Skin of body (tissue), 2 donors: ENCODE measurements around the gene GSG1L. TPM values are rescaled to one million over a fixed set of nuclear protein-coding genes. Genes with fewer than 3 reads are reported as not detected.

Experiments used
- DNase-seq: peaks from one replicate; lab custom pipeline; 2025; lab: John Stamatoyannopoulos, UW
- total RNA-seq: library from RNA; depleted of rRNA; stranded (reverse); fragments of >200 nt; gene quantifications from one replicate; pipeline ENCODE4 v1.2.3, GENCODE V29; 2014

GSG1L gene
- total RNA-seq, 1 donor from 2014 or later = 0.69 TPM

DNA sequence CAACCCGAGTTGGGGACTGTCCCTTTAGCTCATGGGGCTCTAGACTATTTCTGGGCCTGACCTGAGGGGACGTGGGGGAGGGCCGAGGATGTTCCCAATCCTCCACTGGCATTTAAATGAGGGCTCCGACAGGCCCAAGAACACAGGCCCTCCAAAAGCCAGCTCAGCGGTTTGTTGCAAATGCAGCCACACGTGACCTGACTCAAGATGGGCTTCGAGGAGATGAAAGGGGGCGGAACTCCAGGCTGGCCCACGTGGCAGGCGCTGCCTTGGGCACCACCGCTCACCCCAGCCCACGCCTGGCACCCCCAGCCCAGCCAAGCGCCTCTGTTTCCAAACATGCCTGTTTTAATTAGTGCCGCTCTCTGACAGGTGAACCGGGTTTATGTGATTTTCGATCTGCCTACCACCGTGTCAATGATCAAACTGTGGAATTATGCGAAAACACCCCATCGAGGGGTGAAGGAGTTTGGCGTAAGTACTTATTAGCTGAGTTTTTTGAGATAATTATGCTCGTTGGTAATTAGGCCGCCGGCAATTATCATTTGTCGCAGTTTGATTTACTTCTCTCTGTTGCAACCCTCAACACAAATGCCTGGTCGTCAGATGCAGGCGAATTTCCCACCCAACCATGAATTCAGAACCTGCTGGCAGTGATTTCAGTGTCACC, 286.8 kb downstream of the GSG1L start:
- DNase-seq = no peak

DNA sequence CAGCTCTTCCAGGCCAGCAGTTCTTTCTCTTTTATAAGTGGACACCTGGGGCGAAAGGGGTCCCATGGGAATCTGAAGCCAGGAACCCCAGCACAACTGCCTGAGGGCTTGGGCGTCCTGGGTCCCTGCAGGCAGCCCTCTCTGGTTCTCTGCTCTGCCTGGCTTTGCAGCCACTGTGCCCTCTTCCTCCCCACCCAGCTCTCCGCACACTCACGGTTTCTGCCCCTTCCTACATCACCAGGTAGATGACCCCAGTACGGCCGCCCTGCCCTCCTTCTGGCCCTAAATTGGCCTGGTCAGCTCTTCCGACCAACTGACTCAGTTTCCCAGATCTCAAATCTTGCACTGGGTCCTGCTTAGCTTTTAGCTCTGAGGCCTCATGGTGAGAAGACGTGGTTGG, 288.3 kb downstream of the GSG1L start:
- DNase-seq = no peak

DNA sequence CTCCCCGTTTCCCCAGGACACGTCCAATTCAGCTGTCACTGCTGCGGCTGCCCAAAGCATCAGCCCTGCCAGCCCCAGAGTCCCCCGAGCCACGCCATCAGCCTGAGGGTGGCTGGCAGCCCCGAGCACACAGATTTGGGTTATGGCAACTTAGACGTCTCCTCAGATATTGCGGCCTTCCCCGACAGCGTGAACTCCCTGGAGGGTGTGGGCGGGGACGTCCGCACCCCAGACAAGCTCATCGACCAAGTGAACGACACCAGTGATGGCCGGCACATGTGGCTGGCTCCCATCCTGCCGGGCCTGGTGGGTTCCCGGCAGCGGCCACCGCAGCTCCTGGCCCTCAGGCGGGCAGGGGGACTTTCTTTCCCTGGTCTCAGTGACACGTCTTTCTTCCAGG, 288.7 kb downstream of the GSG1L start:
- no peak for DNase-seq

DNA sequence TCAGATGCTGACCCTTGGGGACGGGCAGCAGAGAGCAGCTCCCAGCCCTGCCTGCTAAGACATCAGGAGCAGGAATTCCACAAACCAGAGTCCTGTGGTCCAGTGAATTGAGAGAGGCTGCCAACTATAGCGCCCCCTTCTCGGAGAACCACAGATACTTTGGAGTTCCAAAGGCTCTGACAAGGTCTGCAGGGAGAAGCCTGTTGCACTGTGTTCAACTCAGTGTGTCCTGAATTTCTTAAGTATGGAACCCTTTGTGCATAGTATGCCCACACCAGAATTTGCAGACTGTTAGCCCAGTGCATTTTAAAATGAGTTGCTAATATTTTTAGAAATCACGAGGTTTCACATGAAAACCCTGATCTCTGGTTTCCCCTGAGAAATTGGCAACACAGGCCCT, 290.2 kb downstream of the GSG1L start:
- no peak for DNase-seq

DNA sequence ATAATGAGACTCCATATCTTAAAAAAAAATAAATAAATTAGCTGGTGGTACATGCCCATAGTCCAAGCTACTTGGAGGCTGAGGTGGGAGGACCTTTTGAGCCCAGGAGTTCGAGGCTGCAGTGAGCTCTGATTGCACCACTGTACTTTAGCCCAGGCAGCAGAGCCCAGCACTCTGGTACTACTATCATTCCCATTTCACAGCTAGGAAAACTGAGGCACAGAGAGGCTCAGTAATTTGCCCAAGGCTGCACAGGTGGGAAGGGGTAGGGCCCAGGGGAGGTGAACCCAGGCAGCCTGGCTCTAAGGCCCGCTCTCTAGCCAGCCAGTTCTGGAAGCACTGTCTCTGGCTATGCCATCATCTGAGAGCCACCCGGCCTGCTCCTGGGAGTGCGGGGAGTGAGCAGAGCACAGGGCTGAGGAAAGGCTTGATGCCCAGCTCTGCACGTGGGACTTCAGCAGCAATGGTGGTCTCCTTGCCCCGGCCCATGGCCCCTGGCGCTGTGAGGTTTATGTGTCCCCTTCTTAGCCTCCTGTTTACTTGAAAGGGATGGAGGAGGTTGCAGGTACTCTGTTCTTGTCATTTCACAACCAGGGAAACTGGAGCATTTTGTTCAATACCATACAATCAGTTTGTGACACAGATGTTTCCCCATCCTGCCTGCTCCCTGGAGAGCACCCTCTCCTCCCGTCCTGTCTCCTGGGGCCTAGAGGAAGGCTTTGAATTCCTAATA, 291.3 kb downstream of the GSG1L start:
- no peak for DNase-seq

DNA sequence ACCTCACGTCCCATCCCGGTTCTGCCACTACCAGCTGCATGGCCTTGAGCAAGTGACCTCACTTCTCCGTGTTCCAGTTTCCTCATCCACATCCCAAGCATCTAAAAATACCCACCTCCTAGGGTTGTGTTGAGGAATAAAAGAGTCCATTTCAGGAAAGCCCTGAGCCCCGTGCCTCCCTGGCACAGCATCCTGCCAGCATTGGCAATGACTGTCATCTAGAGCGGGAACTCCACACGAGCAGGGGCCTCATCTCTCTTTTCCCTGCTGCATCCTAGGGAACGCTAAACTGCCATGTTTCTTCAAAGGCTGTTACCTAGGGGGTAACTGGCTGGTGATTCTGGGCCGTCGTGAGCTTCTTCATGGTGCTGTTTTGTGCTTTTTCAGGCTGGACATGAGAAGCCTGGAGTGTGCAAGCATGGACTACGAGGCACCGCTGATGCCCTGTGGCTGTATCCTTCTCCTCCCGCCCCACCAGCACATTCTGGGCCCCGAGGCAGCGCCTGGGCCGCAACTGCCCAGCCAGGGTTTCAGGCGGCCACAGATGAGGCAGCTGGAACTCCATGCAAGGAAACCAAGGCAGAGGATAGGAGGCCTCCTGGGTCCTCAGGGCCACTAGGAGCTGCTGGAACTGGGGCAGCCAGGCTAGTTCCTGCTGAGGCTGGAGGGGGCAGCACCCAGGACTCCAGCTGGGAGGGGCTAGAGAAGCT, 292.2 kb downstream of the GSG1L start:
- no peak for DNase-seq

DNA sequence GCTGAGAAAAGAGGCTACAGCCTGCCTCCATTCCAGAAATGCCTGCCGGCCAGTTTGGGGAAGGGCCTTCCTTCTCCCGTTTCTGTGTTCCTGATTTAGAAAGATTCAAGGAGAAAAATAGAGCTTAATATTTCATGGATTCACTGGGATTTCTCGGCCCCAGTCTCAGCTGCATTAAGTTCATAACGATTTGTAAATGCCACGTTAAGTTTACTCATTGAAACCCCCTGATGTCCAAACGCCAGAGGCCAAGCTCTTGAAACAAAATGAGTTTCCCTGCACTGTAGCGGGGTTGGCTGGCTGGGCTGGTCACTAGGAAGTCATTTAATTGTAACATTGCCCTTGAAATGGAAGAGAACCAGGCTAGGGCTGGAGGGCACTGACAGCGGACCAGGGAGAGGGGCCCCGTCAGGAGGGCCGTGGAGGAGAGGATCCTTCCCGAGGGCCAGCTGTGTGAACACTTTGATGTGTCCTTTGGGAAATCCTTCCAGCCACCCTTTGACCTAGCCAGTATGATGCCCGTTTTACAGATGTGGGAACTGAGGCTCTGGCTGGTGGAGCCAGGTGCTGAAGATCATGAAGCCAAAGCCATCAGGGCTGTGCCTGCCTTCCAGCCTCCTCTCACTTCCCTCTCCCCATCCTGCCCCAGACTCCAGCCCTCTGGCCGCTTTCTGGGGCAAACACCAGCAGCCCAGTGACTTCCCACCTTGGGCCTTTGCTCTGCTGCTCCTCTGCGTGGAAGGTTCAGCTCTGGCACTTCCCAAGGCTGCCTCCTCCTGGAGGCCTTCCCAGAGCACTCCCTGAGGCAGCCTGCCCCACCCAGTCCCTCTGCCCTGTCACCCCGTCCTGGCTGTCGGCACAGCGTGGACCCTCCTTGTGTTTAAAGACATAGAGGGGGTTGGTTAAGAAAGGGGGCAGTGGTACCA, 293.0 kb downstream of the GSG1L start:
- DNase-seq = no peak

DNA sequence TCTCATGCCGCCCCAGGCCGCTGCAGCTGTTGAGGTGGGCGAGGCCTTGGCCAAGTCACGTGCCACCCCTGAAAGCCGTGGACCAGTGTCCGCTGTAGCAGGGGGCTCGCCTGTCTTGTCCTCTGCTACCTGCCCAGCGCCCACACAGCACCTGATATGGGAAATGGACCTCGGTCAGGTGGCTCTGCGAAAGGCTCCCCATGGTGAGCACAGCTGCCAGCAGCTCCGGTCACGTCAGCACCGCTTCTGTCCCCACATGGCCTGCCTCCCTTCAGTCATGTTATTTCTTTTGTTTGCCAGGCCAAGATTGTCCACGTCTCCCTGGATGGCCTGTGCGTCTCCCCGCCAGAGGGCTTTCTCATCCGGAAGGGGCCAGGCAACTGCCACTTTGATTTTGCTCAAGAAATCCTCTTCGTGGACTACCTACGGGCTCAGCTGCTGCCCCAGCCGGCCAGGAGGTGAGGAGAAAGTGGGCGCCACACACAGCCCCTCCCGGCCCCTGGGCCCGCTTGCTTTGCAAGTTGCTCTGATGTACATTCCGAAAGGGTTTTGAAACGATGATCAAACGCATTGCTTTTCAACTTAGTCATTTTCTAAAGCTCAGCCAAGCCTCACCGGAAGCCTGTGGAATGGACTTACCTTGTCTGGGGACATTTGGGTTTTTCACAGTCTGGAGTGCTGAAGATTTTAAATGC, 293.8 kb downstream of the GSG1L start:
- DNase-seq = no peak

DNA sequence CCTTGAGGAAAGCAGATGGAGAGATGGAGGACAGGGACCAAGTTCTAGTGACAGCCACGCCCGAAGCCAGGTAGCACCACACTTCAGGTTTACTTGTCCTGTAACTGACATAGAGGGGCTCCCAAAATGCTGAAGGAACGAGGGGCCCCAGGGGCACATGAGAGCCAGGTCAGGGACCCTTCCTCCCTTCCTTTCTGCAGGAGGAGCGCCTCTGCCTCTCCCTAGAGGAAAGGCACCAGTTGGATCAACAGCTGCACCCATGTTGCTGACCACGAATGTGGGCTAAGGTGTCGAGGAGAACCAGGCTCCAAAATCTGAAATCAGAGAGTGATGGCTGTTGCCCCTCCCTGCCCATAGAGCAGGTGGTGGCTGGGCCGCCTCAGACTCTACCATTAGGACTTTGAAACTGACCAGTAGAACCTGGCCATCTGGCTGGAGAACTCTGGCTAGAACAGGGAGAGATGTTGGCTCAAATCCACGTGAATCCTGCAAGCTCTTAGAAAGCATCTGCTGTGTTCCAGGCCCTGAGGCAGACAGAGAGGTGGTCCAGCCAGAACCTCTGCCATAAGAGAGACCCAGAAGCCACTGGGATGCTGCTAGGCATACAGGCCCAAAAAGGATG, 294.8 kb downstream of the GSG1L start:
- DNase-seq = no peak

DNA sequence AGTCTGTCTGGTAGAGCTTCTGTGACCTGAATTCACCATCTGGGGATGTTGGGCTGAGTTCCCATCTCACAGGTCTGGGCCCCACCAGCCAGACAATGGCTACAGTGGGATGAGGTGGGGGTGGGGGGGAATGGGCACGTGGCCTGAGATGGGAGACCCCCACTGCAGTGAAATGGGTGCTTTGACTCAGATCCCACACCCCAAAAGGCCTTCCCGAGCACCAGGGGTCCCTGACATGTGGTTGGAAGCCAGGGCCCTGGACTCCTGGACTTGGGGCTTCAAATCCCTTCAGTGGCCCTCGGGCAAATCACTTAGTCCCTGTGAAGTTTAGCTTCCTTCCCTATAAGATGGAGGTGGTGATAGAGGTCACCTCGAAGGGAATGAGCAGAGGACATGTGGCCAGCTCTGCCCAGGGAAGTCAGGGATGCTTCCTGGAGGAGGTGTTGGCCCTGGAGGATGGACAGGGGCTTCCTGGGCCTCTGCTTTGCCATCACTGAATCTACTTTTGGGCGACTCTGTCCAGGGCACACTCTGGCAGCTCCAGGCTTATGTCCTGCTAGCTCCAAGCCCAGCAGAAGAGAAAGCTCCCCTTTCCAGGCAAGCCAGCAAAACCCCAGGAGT, 295.4 kb downstream of the GSG1L start:
- no peak for DNase-seq

DNA sequence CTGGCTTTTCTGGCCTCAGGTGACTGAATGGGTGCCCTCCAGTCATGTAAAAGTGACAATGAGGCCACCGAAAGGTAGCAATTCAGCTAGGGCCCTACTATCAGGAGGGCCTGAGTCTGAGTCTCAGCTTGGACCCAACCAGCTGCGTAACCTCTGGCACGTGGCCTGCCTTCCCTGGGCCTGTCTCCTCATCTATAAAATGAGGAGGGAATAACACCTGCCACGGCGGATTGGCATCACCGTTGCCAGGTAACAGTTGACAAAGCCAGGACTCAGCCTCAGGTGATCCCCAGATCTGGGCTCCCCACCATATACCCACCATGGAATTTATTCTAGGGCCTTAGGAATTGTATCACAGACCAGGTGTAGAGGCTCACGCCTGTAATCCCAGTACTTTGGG, 296.4 kb downstream of the GSG1L start:
- DNase-seq = no peak

DNA sequence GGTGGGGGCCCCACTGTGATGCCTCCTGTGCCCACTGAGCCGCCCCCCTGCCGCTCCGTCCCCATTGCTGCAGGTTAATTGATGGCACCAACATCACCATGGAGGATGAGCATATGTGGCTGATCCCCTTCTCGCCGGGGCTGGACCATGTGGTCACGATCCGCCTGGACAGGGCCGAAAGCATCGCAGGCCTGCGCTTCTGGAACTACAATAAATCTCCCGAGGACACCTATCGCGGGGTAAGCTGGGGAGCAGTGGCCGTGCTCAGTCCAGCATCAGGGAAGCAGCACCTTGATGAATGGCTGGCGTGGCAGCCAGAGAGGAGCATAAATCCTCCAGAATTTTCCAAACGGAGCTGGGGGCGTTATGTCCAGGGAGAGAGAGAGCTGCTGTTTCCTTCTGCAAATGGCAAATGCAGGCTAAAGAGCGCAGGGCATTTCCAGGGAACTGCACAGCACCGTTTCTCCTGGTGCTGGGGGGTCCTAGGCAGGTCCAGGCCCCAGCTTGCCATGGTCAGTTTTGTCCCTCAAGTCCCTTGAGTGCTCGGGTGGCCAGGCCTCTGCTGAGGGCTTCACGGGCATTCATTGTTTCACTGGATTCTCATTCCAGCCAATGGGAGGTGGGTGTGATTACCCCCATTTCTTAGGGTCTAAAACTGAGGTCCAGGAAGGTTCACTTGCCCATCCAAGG, 297.1 kb downstream of the GSG1L start:
- DNase-seq = no peak

DNA sequence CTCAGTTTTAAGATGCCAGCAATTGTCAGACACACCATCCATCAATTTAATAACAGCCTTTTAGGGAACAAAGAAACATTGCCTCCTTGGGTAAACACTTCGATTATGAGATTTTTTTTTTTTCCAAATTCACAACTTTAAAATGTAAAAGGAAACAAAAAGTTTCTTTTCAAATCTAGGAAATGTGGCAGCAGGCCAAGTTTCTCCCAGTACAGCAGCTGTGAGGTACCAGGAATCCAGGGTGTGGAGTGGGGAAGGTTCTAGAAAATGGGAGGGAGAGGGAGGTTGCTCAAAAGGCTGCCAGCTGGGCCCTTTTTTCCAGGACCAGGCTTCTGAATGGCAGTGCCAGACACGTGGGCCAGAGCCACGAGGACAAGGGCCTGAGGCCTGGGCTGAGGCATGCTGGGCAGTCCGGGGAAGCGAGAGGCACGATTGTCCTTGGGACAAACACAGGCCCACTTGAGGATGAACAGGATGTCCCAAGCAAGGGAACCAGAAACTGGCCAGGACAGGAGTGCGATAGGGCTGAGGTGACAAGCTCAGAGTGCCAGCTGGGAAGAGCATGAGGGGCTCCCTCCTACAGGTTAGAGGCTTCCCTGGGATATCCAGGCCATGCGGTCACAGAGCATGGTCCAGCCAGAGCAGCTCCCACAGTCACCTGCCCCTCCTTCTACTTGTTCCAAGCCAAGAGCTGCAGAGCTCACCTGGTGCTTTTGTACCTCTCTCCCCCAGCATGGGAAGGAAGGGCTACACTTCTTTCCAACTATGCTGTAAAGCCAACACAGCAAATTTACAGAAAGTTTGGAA, 298.4 kb downstream of the GSG1L start:
- no peak for DNase-seq

DNA sequence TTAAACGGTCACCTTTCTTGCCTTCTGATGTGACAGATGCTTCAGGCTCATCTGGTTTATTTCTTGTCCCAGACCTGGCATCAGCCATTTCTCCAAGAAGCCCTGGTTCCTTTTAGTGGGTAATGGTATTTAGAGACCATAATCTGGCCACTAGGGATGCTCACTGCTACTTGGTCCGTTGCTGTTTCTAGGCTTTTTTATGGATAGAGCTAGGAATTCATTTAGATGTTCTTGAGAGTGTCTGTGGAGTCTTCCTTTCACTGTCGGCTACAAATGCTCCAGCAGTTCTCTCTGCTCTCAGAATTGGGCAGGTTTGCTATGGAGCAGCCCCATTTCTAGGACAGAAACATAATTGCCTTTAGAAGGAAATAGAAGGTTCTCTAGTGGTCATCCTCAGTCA, 299.1 kb downstream of the GSG1L start:
- no peak for DNase-seq

DNA sequence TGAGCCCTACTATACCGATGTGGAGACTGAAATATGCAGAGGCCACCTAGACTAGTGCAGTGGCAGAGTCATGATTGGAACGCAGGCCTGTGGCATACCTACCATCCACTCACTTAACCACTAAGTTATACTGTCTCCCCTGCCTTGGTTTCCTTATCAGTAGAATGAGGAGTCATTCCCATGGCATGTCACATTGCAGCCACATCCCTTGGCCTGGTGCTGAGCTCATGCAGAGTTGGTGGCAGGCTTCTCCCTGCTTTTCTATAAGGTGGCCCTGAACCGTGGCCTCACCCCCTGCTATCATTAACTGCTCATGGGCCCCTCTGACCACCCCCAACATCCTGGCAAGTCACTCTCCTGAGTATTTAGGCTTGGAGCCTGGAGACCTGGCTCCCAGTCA, 301.1 kb downstream of the GSG1L start:
- no peak for DNase-seq

DNA sequence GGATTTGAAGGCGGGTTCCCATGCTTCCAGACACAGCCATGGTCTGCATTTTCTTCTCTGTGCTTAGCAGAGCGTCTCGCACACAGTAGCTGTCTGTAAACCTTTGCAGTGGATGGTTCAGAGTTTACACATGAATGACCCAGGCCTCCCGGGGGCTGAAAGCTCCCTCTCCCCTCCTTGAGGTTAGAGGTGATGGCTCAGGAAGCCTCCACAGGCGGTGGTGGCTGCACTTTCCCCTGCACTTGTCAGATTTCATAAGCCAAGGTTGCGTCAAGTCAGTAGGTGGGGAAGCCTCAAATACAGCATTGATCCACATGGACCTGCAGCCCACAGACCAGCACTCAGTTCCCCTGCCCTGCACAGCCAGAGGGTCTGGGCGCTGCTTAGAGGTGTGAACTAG, 301.7 kb downstream of the GSG1L start:
- no peak for DNase-seq

DNA sequence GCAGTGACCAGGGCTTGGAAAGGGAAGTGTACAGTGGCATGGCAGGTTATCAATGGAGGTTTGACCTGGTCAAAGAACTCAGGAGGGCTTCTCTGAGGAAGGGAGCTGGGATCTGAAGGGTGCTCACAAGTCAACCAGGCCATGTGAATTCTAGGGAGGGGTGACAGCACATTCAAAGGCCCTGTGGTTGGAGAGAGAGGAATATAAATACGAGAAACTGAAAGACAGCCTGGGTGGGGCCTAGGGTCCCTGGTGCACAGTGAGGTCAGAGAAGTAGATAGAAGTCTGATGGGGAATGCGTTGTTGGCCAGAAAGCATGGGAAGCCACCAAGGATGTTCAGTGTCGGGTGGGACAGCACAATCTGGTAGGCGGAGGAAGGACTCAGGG, 302.7 kb downstream of the GSG1L start:
- DNase-seq = no peak

DNA sequence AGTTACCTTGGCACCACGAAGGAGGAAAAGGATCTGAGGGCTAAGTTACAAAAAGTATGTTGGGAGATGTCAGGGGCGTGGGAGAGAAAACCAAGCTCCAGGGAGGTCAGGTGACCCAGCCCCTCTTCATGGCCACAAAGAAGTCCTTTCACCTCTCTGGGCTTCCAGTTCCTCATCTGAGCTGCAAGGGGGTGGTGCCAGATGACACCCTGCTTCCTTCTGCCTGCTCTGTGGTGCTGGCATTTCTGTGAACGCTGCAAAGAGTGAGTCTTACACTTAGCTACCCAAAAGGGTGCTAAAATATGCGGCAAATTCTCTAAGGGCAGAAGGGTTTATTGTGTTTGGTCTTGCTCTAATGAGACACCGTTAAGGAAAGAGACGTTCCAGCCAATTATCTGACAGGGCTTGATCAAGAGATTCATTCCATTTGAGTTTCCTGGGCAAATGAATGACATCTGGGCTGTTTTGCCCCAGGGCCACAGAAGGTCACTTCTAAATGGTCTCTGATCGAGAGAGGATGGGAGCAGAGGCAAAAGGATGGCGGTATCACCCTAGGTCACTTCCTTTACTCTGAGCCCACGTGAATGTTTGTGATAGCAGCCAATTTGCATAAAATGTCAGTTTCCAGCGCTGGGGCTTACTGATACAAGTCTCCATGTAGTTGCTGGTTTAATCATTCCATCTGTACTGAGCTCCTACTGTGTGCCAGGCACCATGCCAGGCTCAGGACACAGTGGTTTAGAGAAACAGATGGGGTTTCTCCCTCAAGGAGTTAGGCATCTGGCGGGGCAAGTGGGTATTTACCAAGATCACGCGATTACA, 303.3 kb downstream of the GSG1L start:
- DNase-seq = no peak
